Mesangial cell (primary cell): ENCODE data around the gene STYX. TPM values are rescaled to one million over a fixed set of nuclear protein-coding genes. Genes with fewer than 3 reads are reported as not detected.

Experiments used
- total RNA-seq: library from RNA; depleted of rRNA; stranded (reverse); fragments of >200 nt; gene quantifications from 2 replicates; pipeline ENCODE4 v1.2.3, GENCODE V29; 2015

The STYX gene
- total RNA-seq, result 10.0 and 10.3 TPM in 2 replicates

GRCh38 chr14:52729925-52730708 is at the start of gene STYX:
STYX (plus strand) TSS chr14:52730166; CDS start chr14:52730475, 309 bp downstream.

GRCh38 chr14:52695481-52696091 is 34.4 kb upstream of the STYX start, which contains the start of gene ERO1A:
ERO1A (minus strand) TSS chr14:52695558; CDS start chr14:52695481, 77 bp downstream.

GRCh38 chr14:52706724-52707706 is 23.0 kb upstream of the STYX start, which contains the start of gene PSMC6:
PSMC6 (plus strand) TSS chr14:52707200; CDS start chr14:52707220, 20 bp downstream.

GRCh38 chr14:52791223-52792096 is 61.5 kb downstream of the STYX start, which contains the start of gene GNPNAT1:
GNPNAT1 (minus strand) TSS chr14:52791607; CDS start chr14:52784650, 6,957 bp downstream.

Other genes starting within 250 kb of the STYX start
- gene TXNDC16, start 177.7 kb upstream of the STYX start, total RNA-seq, result 3.6 and 5.5 TPM in 2 replicates
- gene GPR137C, start 177.3 kb upstream of the STYX start, total RNA-seq, result 1.3 and 1.6 TPM in 2 replicates
- gene ERO1A, start 34.6 kb upstream of the STYX start, total RNA-seq, result 33.6 and 65.0 TPM in 2 replicates
- gene PSMC6, start 23.0 kb upstream of the STYX start, total RNA-seq, result 40.8 and 66.3 TPM in 2 replicates
- gene GNPNAT1, start 61.4 kb downstream of the STYX start, total RNA-seq, result 14.6 and 32.8 TPM in 2 replicates
- 73.2 and 74.8 TPM in 2 replicates for gene FERMT2, start 220.9 kb downstream of the STYX start, total RNA-seq